ENCODE results near the gene LRRC4C. TPM values are rescaled to one million over a fixed set of nuclear protein-coding genes. Genes with fewer than 3 reads are reported as not detected.

Gene LRRC4C
- total RNA-seq, 1 experiment from 2014 or later: not detected

DNA sequence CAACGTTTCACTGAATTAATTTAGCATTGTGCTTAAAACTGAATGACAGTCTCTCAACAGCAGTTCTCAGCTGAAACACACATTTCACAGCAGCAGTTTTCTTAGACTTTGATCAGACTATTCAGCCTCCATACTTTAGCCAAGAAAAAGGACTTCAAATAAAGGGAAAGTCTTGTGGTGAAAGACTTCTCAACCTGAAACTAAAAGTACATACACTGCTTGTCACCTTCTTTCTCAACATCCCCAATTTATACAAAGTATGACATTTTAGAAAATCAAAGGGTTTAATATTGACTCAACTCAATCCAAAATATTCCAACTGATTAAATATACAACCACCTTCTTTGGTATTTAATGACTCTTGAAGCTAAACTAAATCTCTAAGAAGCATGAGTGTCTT is 419.0 kb downstream of the LRRC4C start:
- H3K79me2 ChIP-seq (ENCODE audit: low read length): no peaks in the 10 kb centered on the region
- CTCF ChIA-PET: no interaction called here
- no TSS peak for BruUV-seq (replicated peaks)
- no peak overlapping the region for H3K4me2 ChIP-seq (ENCODE audit: low read length)
- no peaks in the 10 kb centered on the region for H3F3A ChIP-seq (ENCODE audit: low read length, unreplicated experiment)
- no peaks in the 10 kb centered on the region for H3K9me3 ChIP-seq (ENCODE audit: low read length)
- POLR2A ChIA-PET (ENCODE audit: unreplicated experiment): no interaction called here
- TF ChIP-seq, protein P1, sequence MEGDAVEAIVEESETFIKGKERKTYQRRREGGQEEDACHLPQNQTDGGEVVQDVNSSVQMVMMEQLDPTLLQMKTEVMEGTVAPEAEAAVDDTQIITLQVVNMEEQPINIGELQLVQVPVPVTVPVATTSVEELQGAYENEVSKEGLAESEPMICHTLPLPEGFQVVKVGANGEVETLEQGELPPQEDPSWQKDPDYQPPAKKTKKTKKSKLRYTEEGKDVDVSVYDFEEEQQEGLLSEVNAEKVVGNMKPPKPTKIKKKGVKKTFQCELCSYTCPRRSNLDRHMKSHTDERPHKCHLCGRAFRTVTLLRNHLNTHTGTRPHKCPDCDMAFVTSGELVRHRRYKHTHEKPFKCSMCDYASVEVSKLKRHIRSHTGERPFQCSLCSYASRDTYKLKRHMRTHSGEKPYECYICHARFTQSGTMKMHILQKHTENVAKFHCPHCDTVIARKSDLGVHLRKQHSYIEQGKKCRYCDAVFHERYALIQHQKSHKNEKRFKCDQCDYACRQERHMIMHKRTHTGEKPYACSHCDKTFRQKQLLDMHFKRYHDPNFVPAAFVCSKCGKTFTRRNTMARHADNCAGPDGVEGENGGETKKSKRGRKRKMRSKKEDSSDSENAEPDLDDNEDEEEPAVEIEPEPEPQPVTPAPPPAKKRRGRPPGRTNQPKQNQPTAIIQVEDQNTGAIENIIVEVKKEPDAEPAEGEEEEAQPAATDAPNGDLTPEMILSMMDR (conservative IDR thresholded peaks at IDR 0.05; ENCODE audit: low read depth, low read length): no peak
- no peak for TF ChIP-seq EZH2phosphoT487 (IDR thresholded peaks at IDR 0.05; ENCODE audit: borderline replicate concordance, low read length)
- H3K27me3 ChIP-seq (ENCODE audit: low read length): no peaks in the 10 kb centered on the region
- H3K9me2 ChIP-seq (replicated peaks; ENCODE audit: low read length): no peaks in the 10 kb centered on the region
- DNase-seq (no peak), ATAC-seq (no peak)
- no peak overlapping the region for H3K4me3 ChIP-seq (ENCODE audit: low read length)
- no peak overlapping the region for H3K27ac ChIP-seq (ENCODE audit: low read length)
- no peaks in the 10 kb centered on the region for H3K36me3 ChIP-seq (ENCODE audit: low read depth, low read length)
- H3K4me1 ChIP-seq (ENCODE audit: insufficient read depth, low read length): no peaks in the 10 kb centered on the region
- H4K20me1 ChIP-seq (ENCODE audit: low read length): no peaks in the 10 kb centered on the region
- H3K9ac ChIP-seq (ENCODE audit: low read length): no peak overlapping the region
- intact Hi-C loops (cut with micrococcal nuclease): no loop called here
- H2AFZ ChIP-seq (ENCODE audit: low read length): 0 out of 2 replicates have a peak overlapping the region, but pooled peaks have one; percentile 34

DNA sequence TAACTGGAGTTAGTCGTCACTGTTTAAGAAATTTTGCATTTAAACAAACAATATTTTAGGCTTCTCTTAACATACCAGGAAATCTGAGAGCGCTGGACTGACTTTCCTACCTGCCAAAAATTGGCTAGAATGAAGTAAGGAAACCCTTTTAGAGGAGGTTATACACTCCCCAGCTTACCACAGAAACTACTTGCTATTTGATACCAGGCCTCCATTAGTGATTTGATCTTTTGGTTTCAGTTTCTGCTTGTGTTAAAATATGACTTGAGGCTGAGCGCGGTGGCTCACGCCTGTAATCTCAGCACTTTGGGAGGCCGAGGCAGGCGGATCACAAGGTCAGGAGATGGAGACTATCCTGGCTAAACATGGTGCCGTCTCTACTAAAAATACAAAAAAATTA is 419.9 kb downstream of the LRRC4C start:
- Histone ChIP-seq H3K9me2 (replicated peaks; ENCODE audit: low read length) (no peaks in the 10 kb centered on the region), H3K4me3 (ENCODE audit: low read length) (no peak overlapping the region), H3K27ac (ENCODE audit: low read length) (no peak overlapping the region), H3K9me3 (ENCODE audit: low read length) (no peaks in the 10 kb centered on the region), H3K4me2 (ENCODE audit: low read length) (no peak overlapping the region), H4K20me1 (ENCODE audit: low read length) (no peaks in the 10 kb centered on the region), H3K27me3 (ENCODE audit: low read length) (no peaks in the 10 kb centered on the region), H3K9ac (ENCODE audit: low read length) (no peak overlapping the region), H3K4me1 (ENCODE audit: insufficient read depth, low read length) (no peaks in the 10 kb centered on the region), H3K36me3 (ENCODE audit: low read depth, low read length) (no peaks in the 10 kb centered on the region), H3F3A (ENCODE audit: low read length, unreplicated experiment) (no peaks in the 10 kb centered on the region), H2AFZ (ENCODE audit: low read length) (peak overlapping the region; percentile 30; the same call in 1 of the 2 replicates), H3K79me2 (ENCODE audit: low read length) (no peaks in the 10 kb centered on the region)
- ChIA-PET CTCF (no interaction called here), POLR2A (ENCODE audit: unreplicated experiment) (no interaction called here)
- intact Hi-C loops (cut with micrococcal nuclease): no loop called here
- no peak for ATAC-seq
- no peak for DNase-seq
- no TSS peak for BruUV-seq (replicated peaks)
- TF ChIP-seq, protein P1 (conservative IDR thresholded peaks at IDR 0.05; ENCODE audit: low read depth, low read length): no peak
- TF ChIP-seq EZH2phosphoT487 (IDR thresholded peaks at IDR 0.05; ENCODE audit: borderline replicate concordance, low read length): no peak
- no peak for TF ChIP-seq EZH2 (IDR thresholded peaks at IDR 0.05; ENCODE audit: low read length, unreplicated experiment)

DNA sequence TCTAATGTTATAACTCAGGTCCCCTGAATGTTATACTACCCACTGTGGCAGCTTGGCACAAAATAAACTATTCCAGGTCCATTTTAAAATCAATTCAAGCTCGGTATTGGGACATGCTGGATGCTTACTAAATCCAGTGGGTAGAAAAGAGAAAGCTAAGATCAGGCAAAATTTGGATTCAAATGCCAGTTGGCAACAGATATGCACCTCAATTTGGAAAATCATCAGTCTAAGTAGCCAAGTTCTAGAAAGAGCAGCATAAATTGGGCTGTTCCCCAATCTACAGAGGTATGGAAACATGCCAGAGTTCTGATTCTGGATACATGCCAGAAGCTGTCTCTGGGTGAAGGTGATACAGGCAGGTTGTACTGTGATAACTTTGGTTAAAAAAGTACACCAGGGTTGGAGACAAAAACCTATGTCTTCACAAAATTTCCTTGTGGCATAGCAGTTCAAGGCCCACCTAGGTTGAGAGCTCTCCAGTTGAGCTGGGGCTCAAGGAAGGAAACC is 427.8 kb downstream of the LRRC4C start:
- intact Hi-C loops (cut with micrococcal nuclease): no loop called here
- no peaks in the 10 kb centered on the region for H3K36me3 ChIP-seq (ENCODE audit: low read depth, low read length)
- H3K4me3 ChIP-seq (ENCODE audit: low read length): no peak overlapping the region
- H3K27me3 ChIP-seq (ENCODE audit: low read length): no peaks in the 10 kb centered on the region
- H4K20me1 ChIP-seq (ENCODE audit: low read length): no peaks in the 10 kb centered on the region
- ChIA-PET POLR2A (ENCODE audit: unreplicated experiment) (no interaction called here), CTCF (no interaction called here)
- H3K79me2 ChIP-seq (ENCODE audit: low read length): no peaks in the 10 kb centered on the region
- no peaks in the 10 kb centered on the region for H3K4me1 ChIP-seq (ENCODE audit: insufficient read depth, low read length)
- H3K4me2 ChIP-seq (ENCODE audit: low read length): no peak overlapping the region
- H3K9ac ChIP-seq (ENCODE audit: low read length): no peak overlapping the region
- H2AFZ ChIP-seq (ENCODE audit: low read length): no peak overlapping the region
- TF ChIP-seq EZH2 (IDR thresholded peaks at IDR 0.05; ENCODE audit: low read length, unreplicated experiment): no peak
- no peak for TF ChIP-seq EZH2phosphoT487 (IDR thresholded peaks at IDR 0.05; ENCODE audit: borderline replicate concordance, low read length)
- TF ChIP-seq, protein P1 (conservative IDR thresholded peaks at IDR 0.05; ENCODE audit: low read depth, low read length): no peak
- H3K9me2 ChIP-seq (replicated peaks; ENCODE audit: low read length): no peaks in the 10 kb centered on the region
- H3F3A ChIP-seq (ENCODE audit: low read length, unreplicated experiment): no peaks in the 10 kb centered on the region
- H3K9me3 ChIP-seq (ENCODE audit: low read length): no peaks in the 10 kb centered on the region
- H3K27ac ChIP-seq (ENCODE audit: low read length): no peak overlapping the region
- BruUV-seq (replicated peaks): no TSS peak
- ATAC-seq (no peak), DNase-seq (no peak)
